ENCODE results near the gene NDEL1.

The NDEL1 gene

GRCh38 chr17:8435245-8436168 lies at the start of gene NDEL1:
TSS of gene NDEL1 (plus strand) at chr17:8435884. CDS start at chr17:8444272, 8,388 bp downstream.
- peaks cover 39% of the 10 kb centered on the region for H3K79me2 ChIP-seq (ENCODE audit: insufficient read depth, low read length)
- 0 out of 2 replicates have a peak, but pooled peaks cover 2% of the 10 kb centered on the region for H4K20me1 ChIP-seq (ENCODE audit: insufficient read depth, low read length)
- H3K27me3 ChIP-seq (ENCODE audit: insufficient read depth, low read length), result no peaks in the 10 kb centered on the region; the same call in 1 of the 2 replicates
- H3K4me3 ChIP-seq (ENCODE audit: low read depth, low read length, poor library complexity, severe bottlenecking), result peak within 1 kb of the TSS; percentile 96
- H3K9me2 ChIP-seq (ENCODE audit: low read depth, low read length), result no peaks in the 10 kb centered on the region
- TF ChIP-seq EZH2 (IDR thresholded peaks at IDR 0.05; ENCODE audit: borderline replicate concordance, low read length), result no peak
- TF ChIP-seq CTCF (IDR thresholded peaks at IDR 0.05; ENCODE audit: low read length), result no peak
- peak within 1 kb of the TSS; percentile 96 for H3K9ac ChIP-seq (ENCODE audit: low read length)
- H3K4me2 ChIP-seq (ENCODE audit: low read length), result peak within 1 kb of the TSS; percentile 100
- H3K9me3 ChIP-seq (ENCODE audit: low read length), result no peaks in the 10 kb centered on the region
- peak within 1 kb of the TSS; percentile 93 for H2AFZ ChIP-seq (ENCODE audit: low read length)
- peaks cover 26% of the 10 kb centered on the region for H3K4me1 ChIP-seq (ENCODE audit: insufficient read depth, low read length, severe bottlenecking)
- H3K36me3 ChIP-seq (ENCODE audit: insufficient read depth, low read length), result peaks cover 7% of the 10 kb centered on the region; the same call in 1 of the 2 replicates
- H3K27ac ChIP-seq (ENCODE audit: low read depth, low read length, poor library complexity, severe bottlenecking), result peak within 1 kb of the TSS; percentile 24
- no peaks in the 10 kb centered on the region for H3F3A ChIP-seq (ENCODE audit: insufficient read depth, low read length)

- no peak overlapping the region for H3K9ac ChIP-seq (ENCODE audit: low read length)
- no peaks in the 10 kb centered on the region for H3F3A ChIP-seq (ENCODE audit: insufficient read depth, low read length)
- H3K9me2 ChIP-seq (ENCODE audit: low read depth, low read length), result no peaks in the 10 kb centered on the region
- no peaks in the 10 kb centered on the region for H3K27me3 ChIP-seq (ENCODE audit: insufficient read depth, low read length)
- H3K9me3 ChIP-seq (ENCODE audit: low read length), result no peaks in the 10 kb centered on the region
- H3K36me3 ChIP-seq (ENCODE audit: insufficient read depth, low read length), result peaks cover 8% of the 10 kb centered on the region
- peaks cover 11% of the 10 kb centered on the region for H3K4me1 ChIP-seq (ENCODE audit: insufficient read depth, low read length, severe bottlenecking)
- peaks cover 10% of the 10 kb centered on the region for H3K79me2 ChIP-seq (ENCODE audit: insufficient read depth, low read length)
- no peak overlapping the region for H2AFZ ChIP-seq (ENCODE audit: low read length)
- no peaks in the 10 kb centered on the region for H4K20me1 ChIP-seq (ENCODE audit: insufficient read depth, low read length)
- H3K27ac ChIP-seq (ENCODE audit: low read depth, low read length, poor library complexity, severe bottlenecking), result no peak overlapping the region
- no peak overlapping the region for H3K4me2 ChIP-seq (ENCODE audit: low read length)
- TF ChIP-seq EZH2 (IDR thresholded peaks at IDR 0.05; ENCODE audit: borderline replicate concordance, low read length) (no peak), CTCF (IDR thresholded peaks at IDR 0.05; ENCODE audit: low read length) (no peak)
- no peak overlapping the region for H3K4me3 ChIP-seq (ENCODE audit: low read depth, low read length, poor library complexity, severe bottlenecking)
Measured at GRCh38 chr17:8386841-8387240, 48.8 kb upstream of the NDEL1 start.

GRCh38 chr17:8387914-8388651 lies 47.6 kb upstream of the NDEL1 start:
- Histone ChIP-seq H3K4me2 (ENCODE audit: low read length) (no peak overlapping the region), H3K79me2 (ENCODE audit: insufficient read depth, low read length) (no peaks in the 10 kb centered on the region), H4K20me1 (ENCODE audit: insufficient read depth, low read length) (no peaks in the 10 kb centered on the region)

More at GRCh38 chr17:8387914-8388651, 47.6 kb upstream of the NDEL1 start:
- Histone ChIP-seq H3K27me3 (ENCODE audit: insufficient read depth, low read length) (no peaks in the 10 kb centered on the region), H3K9ac (ENCODE audit: low read length) (no peak overlapping the region), H3K27ac (ENCODE audit: low read depth, low read length, poor library complexity, severe bottlenecking) (no peak overlapping the region), H3K9me2 (ENCODE audit: low read depth, low read length) (no peaks in the 10 kb centered on the region), H3F3A (ENCODE audit: insufficient read depth, low read length) (no peaks in the 10 kb centered on the region), H2AFZ (ENCODE audit: low read length) (no peak overlapping the region), H3K4me1 (ENCODE audit: insufficient read depth, low read length, severe bottlenecking) (peaks cover 10% of the 10 kb centered on the region), H3K36me3 (ENCODE audit: insufficient read depth, low read length) (no peaks in the 10 kb centered on the region), H3K9me3 (ENCODE audit: low read length) (no peaks in the 10 kb centered on the region), H3K4me3 (ENCODE audit: low read depth, low read length, poor library complexity, severe bottlenecking) (no peak overlapping the region)
- no peak for TF ChIP-seq CTCF (IDR thresholded peaks at IDR 0.05; ENCODE audit: low read length)
